AG04450 (cell line): Measurements from ENCODE around the gene MRPL19. TPM values are rescaled to one million over a fixed set of nuclear protein-coding genes. Genes with fewer than 3 reads are reported as not detected.
"Not testable (repeated sequence)": the region's sequence is repeated elsewhere in the genome, so short reads cannot be mapped to it uniquely, and the experiment has no call there.

Source experiments
- CTCF ChIA-PET: fragments of 300-600, 350-600 bp; formaldehyde crosslinking; extraction: SDS; loops from one replicate; lab custom pipeline; 2022; ENCODE audit warnings: antibody characterized with exemption, inconsistent platforms; lab: Charles Lee
- POLR2A ChIA-PET: fragments of 350-600 bp; formaldehyde crosslinking; extraction: SDS; loops from one replicate; lab custom pipeline; 2021; ENCODE audit warnings: antibody characterized with exemption, inconsistent platforms; lab: Yijun Ruan, JAX
- DNase-seq: peaks from one replicate; pipeline ENCODE4 v3.0.0-alpha.2; 2011; ENCODE audit warnings: low read depth, low spot score
- H3K27ac ChIP-seq: one replicate; pipeline ENCODE4 v1.5.1; 2012; ENCODE audit warnings: low read depth, low read length, control low read depth
- H3K27me3 ChIP-seq: one replicate; pipeline ENCODE4 v1.6.0; 2012; ENCODE audit warnings: low read length; ENCODE audit not compliant: control insufficient read depth, insufficient read depth
- H3K4me3 ChIP-seq: 2 replicates; pipeline ENCODE4 v1.5.1; 2011; ENCODE audit warnings: mild to moderate bottlenecking, low read depth, low read length, control low read depth
- H3K9me3 ChIP-seq: 2 replicates; pipeline ENCODE4 v1.5.1; 2012; ENCODE audit warnings: low read length; ENCODE audit not compliant: control insufficient read depth, insufficient read depth
- CTCF ChIP-seq: IDR thresholded peaks from 2 replicates; pipeline ENCODE4 v1.5.1; 2011; ENCODE audit warnings: low read depth, low read length, control low read depth, inconsistent platforms
- polyA plus RNA-seq: library from polyadenylated mRNA; depleted of rRNA; stranded (reverse); fragments of >200 nt; gene quantifications from 2 replicates; pipeline ENCODE4 v1.2.3, GENCODE V29; 2011

MRPL19 gene
- polyA plus RNA-seq, 1 experiment = 59.1 TPM

DNA sequence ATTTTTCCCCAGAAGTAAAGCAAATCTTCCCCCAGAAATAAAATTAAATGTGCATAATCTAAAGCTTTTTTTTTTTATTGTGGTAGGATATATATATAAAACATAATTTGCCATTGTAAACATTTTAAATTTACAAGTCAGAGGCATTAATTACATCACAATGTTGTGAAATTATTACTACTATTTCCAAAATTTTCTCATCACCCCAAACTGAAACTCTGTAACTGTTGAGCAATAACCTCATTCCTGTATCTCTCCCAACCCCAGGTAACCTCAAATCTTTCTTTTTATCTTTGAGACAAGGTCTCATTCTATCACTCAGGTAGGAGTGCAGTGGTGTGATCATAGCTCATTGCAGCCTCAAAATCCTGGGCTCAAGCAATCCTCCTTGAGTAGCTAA is 11.2 kb downstream of the MRPL19 start:
- H3K9me3 ChIP-seq = no peaks in the 10 kb centered on the region
- H3K27me3 ChIP-seq = no peaks in the 10 kb centered on the region
- no peak overlapping the region for H3K27ac ChIP-seq
- TF ChIP-seq CTCF = no peak
- DNase-seq = no peak
- ChIA-PET POLR2A (no interaction called here), CTCF (interaction anchor here (0.8 to 6.7 kb wide), 3 partner anchors 10 to 30 kb away, joined by 3 to 42 read pairs (median 4); no protein-coding TSS in a partner anchor)
- H3K4me3 ChIP-seq = no peak overlapping the region

GRCh38 chr2:75666911-75667310 is 20.3 kb downstream of the MRPL19 start:
- no peaks in the 10 kb centered on the region for H3K27me3 ChIP-seq
- CTCF ChIA-PET = interaction anchor here (1.1 to 3.0 kb wide), 3 partner anchors 10 to 39 kb away, joined by 3 to 24 read pairs (median 4); no protein-coding TSS in a partner anchor
- DNase-seq = no peak
- H3K9me3 ChIP-seq = no peaks in the 10 kb centered on the region
- H3K27ac ChIP-seq = no peak overlapping the region
- H3K4me3 ChIP-seq = no peak overlapping the region
- POLR2A ChIA-PET = no interaction called here
- no peak for TF ChIP-seq CTCF

DNA sequence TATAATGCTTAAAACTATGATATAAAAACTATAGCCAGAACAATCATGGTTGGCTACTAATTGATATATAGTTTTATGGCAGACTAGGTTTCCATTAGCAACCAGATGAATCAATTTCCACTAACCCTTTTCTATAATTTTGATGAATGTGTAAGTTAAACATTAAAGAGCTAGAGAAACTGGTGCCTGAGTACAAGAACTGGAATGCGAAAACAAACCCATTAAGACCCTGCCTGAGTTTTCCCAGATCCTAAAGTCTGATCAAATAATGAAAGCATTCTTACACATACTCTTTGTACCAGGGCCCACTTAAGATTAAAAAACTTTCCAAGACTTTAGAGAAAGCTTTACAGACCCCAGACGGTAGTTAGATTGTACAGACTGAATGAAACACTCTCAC is 21.3 kb downstream of the MRPL19 start:
- no peak overlapping the region for H3K27ac ChIP-seq
- H3K4me3 ChIP-seq = no peak overlapping the region
- no peak for DNase-seq
- ChIA-PET POLR2A (no interaction called here), CTCF (interaction anchor here (1.1 to 3.9 kb wide), 3 partner anchors 9 to 27 kb away, joined by 3 to 24 read pairs (median 20); partner anchors contain the start of gene MRPL19)
- TF ChIP-seq CTCF = no peak
- no peaks in the 10 kb centered on the region for H3K9me3 ChIP-seq
- no peaks in the 10 kb centered on the region for H3K27me3 ChIP-seq

DNA sequence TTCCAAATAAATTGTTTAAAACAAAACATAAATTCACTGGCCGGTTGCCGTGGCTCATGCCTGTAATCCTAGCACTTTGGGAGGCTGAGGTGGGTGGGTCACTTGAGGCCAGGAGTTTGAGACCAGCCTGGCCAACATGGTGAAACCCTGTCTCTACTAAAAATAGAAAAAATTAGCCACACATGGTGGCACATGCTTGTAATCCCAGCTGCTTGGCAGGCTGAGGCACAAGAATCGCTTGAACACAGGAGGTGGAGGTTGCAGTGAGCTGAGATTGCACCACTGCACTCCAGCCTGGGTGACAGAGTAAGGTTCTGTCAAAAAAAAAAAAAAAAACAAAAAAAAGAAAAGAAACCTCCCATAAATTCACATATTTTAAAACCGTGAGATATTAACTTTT is 28.8 kb downstream of the MRPL19 start:
- H3K9me3 ChIP-seq, POLR2A ChIA-PET, H3K27me3 ChIP-seq, DNase-seq, H3K4me3 ChIP-seq, H3K27ac ChIP-seq: not testable (repeated sequence)
- CTCF ChIA-PET = interaction anchor here (0.7 to 5.8 kb wide), 4 partner anchors 17 to 40 kb away, joined by 4 to 101 read pairs (median 26); no protein-coding TSS in a partner anchor

DNA sequence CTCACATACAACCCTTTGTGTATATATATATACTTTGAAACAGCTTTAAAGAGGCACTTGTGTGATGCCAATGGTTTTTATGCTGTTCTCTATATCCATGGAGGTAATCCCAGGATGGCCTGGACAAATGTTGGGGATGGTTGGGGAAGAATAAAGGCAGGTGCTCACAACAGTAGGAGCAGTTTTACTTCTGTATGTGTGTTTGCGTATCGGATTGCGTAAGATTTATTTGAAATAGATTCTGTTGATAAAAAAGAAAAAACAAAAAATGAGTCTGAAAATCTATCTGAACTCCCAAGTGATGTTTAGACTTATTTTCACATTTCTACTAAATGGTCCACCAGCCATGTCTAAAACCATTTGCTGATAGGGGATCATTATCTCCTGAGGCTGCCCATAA is 29.3 kb downstream of the MRPL19 start:
- ChIA-PET POLR2A (no interaction called here), CTCF (interaction anchor here (1.3 to 5.8 kb wide), 6 partner anchors 16 to 40 kb away, joined by 5 to 101 read pairs (median 10); no protein-coding TSS in a partner anchor)
- H3K27me3 ChIP-seq = no peaks in the 10 kb centered on the region
- no peak for DNase-seq
- no peak overlapping the region for H3K27ac ChIP-seq
- no peaks in the 10 kb centered on the region for H3K9me3 ChIP-seq
- TF ChIP-seq CTCF = no peak
- no peak overlapping the region for H3K4me3 ChIP-seq
